BJ (cell line): ENCODE measurements around the gene C17orf107. TPM values are rescaled to one million over a fixed set of nuclear protein-coding genes. Genes with fewer than 3 reads are reported as not detected.
A peak's percentile ranks its signal among the peaks of the same experiment; 100 is the strongest.

Experiments used
- CTCF ChIA-PET: fragments of 350-600 bp; formaldehyde crosslinking; extraction: SDS; loops from one replicate; lab custom pipeline; 2021; ENCODE audit warnings: antibody characterized with exemption, inconsistent platforms; lab: Yijun Ruan, JAX
- POLR2A ChIA-PET: fragments of 300-600 bp; sonication (Branson Sonifier 250); formaldehyde crosslinking; extraction: SDS; loops from one replicate; lab custom pipeline; 2021; ENCODE audit warnings: antibody characterized with exemption; lab: Charles Lee
- DNase-seq: peaks from one replicate; pipeline ENCODE4 v3.0.0-alpha.2; 2011; ENCODE audit warnings: low read depth
- H3K27me3 ChIP-seq: 2 replicates; pipeline ENCODE4 v1.6.0; 2011; ENCODE audit warnings: low read length; ENCODE audit not compliant: control insufficient read depth, insufficient read depth
- H3K36me3 ChIP-seq: 2 replicates; pipeline ENCODE4 v1.5.1; 2011; ENCODE audit warnings: low read length; ENCODE audit not compliant: control insufficient read depth, insufficient read depth
- H3K4me3 ChIP-seq: 2 replicates; pipeline ENCODE4 v1.5.1; 2011; ENCODE audit warnings: low read depth, mild to moderate bottlenecking, control low read depth, low read length
- polyA plus RNA-seq: library from polyadenylated mRNA; depleted of rRNA; stranded (reverse); fragments of >200 nt; gene quantifications from 2 replicates; pipeline ENCODE4 v1.2.3, GENCODE V29; 2011
- TF ChIP-seq, protein P1 (sequence below): IDR thresholded peaks from 2 replicates; pipeline ENCODE4 v1.5.1; 2011; ENCODE audit warnings: low read depth, mild to moderate bottlenecking, control low read depth, inconsistent platforms, low read length, moderate library complexity; ENCODE audit not compliant: insufficient read depth

C17orf107 gene
- polyA plus RNA-seq, 1 experiment = 4.5 TPM

DNA sequence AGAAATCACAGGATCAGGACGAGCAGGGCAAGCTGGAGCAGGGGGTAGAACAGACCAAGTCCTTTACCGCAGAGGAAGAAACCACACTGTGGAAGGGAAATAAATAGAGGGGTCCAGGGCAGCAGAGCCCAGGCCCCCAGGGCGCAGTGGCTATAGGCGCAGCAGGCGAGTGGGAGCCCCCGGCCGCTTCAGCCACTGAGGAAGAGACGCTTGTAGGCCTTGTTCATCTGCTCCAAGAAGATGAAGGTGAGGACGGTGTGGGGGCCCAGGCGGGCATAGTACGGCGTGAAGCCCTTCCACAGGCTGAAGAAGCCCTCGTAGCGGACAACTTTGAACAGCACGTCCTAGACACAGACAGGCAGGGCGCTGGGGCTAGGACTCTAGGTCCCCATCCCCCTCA, 38.2 kb downstream of the C17orf107 start:
- POLR2A ChIA-PET = no interaction called here

DNA sequence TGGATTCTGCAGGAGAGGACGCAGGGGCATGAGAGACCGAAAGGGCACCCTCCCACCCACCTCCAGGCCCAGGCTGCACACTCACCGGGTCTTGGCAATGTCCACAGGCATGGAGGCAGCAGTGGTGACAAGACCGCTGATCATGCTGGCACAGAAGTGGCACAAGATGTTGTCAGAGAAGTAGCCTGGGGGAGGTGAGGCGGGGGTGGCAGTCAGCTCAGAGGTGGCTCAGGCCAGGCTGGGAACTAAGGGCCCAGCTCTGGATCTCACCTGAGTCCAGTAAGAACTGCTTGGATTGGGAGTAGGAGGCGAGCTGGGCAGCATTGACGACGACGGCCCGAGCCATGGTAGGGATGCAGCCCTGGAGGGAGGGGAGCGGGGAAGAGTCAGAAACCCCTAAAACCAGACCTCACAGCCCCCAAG, 38.7 kb downstream of the C17orf107 start:
- no peaks in the 10 kb centered on the region for H3K27me3 ChIP-seq
- peaks cover 21% of the 10 kb centered on the region for H3K36me3 ChIP-seq
- H3K4me3 ChIP-seq = no peak overlapping the region
- TF ChIP-seq, protein P1, sequence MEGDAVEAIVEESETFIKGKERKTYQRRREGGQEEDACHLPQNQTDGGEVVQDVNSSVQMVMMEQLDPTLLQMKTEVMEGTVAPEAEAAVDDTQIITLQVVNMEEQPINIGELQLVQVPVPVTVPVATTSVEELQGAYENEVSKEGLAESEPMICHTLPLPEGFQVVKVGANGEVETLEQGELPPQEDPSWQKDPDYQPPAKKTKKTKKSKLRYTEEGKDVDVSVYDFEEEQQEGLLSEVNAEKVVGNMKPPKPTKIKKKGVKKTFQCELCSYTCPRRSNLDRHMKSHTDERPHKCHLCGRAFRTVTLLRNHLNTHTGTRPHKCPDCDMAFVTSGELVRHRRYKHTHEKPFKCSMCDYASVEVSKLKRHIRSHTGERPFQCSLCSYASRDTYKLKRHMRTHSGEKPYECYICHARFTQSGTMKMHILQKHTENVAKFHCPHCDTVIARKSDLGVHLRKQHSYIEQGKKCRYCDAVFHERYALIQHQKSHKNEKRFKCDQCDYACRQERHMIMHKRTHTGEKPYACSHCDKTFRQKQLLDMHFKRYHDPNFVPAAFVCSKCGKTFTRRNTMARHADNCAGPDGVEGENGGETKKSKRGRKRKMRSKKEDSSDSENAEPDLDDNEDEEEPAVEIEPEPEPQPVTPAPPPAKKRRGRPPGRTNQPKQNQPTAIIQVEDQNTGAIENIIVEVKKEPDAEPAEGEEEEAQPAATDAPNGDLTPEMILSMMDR = no peak
- DNase-seq = no peak
- ChIA-PET CTCF (no interaction called here), POLR2A (no interaction called here)

More for the DNA sequence above, 38.2 kb downstream of the C17orf107 start:
- Histone ChIP-seq H3K4me3 (no peak overlapping the region), H3K36me3 (peaks cover 17% of the 10 kb centered on the region), H3K27me3 (no peaks in the 10 kb centered on the region)
- CTCF ChIA-PET = no interaction called here
- DNase-seq = no peak
- TF ChIP-seq, protein P1 = no peak

DNA sequence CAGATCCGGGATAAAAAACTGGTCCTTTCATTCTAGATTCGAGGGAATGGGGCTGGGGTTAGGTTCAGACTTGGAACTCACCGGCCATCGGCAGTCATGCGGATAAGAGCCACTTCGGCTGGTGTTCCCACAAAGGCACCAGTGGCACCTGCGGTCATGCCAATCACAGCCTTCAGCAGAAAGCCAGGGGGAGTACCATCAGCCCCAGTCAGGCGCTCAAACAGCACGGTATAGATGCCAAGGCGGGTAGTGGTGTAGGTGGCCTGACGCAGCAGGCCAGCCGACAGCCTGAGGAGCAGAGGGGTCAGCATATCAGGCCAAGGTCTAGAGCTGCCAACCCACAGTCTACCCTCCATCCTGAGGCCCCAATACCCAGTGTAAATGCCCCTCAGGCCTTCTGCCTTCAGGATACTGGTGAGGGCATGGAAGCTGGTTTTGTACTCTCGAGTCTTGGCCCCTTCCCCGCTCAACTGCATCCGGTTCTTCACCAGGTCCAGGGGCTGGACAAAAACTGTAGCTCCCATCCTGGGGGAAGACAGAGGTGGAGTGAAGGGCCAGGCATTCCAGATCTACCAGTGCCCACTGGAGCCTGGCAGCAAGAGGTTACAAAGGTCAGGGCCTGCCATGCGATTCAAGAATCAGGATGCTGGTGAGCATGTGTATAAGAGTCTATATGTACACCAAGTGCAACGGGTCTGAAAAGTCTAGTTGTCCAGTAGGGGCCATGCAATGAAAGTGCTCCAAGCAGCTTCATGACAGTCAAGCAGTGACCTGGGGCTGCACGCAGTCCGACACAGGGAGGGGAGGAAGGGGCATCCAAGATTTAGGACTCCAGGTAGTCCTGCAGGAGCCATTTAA, 39.6 kb downstream of the C17orf107 start:
- ChIA-PET POLR2A (interaction anchor here (1.7 kb wide), 1 partner anchor 28 kb away, joined by 9 read pairs; the partner anchor contains the start of gene SPAG7), CTCF (interaction anchor here (1.0 to 2.7 kb wide), 7 partner anchors 22 to 123 kb away, joined by 3 to 17 read pairs (median 5); partner anchors contain the start of genes CAMTA2, INCA1 and KIF1C)
- H3K27me3 ChIP-seq = no peaks in the 10 kb centered on the region
- peak overlapping the region; percentile 72 for H3K4me3 ChIP-seq
- TF ChIP-seq, protein P1 = no peak
- H3K36me3 ChIP-seq = peaks cover 21% of the 10 kb centered on the region
- no peak for DNase-seq

DNA sequence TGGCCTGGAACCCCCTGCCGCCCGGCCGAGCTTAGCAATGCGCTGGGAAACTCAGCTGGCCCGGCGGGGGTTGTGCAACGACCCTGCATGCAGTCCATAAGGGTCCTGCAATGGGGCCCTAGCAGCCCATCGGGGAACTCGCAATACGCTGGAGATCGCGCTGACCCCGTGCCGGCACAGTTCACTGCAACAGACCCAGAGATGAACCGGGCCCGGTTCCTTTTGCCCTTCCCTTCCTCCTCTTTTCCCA, 40.1 kb downstream of the C17orf107 start:
- peak overlapping the region; percentile 72 for H3K4me3 ChIP-seq
- DNase-seq = no peak
- TF ChIP-seq, protein P1 = no peak
- no peaks in the 10 kb centered on the region for H3K27me3 ChIP-seq
- POLR2A ChIA-PET = interaction anchor here (0.7 to 1.7 kb wide), 3 partner anchors 12 to 30 kb away, joined by 3 to 9 read pairs (median 3); partner anchors contain the start of gene SPAG7
- CTCF ChIA-PET = interaction anchor here (1.0 to 2.7 kb wide), 9 partner anchors 14 to 123 kb away, joined by 3 to 17 read pairs (median 5); partner anchors contain the start of genes CAMTA2, INCA1 and KIF1C
- H3K36me3 ChIP-seq = peaks cover 22% of the 10 kb centered on the region
